H1 (cell line): ENCODE results near the gene MLEC. TPM values are rescaled to one million over a fixed set of nuclear protein-coding genes. Genes with fewer than 3 reads are reported as not detected.

Source experiments
- CTCF ChIA-PET: fragments of 300-600 bp; sonication (Branson Sonifier 250); formaldehyde crosslinking; loops from one replicate; lab custom pipeline; 2021; ENCODE audit not compliant: partially characterized antibody; lab: Charles Lee
- POLR2A ChIA-PET: fragments of 300-600 bp; sonication (Branson Sonifier 250); formaldehyde crosslinking; loops from one replicate; lab custom pipeline; 2021; ENCODE audit warnings: inconsistent platforms; ENCODE audit not compliant: partially characterized antibody; lab: Charles Lee
- DNase-seq, 2 experiments: peaks; one replicate each; pipeline versions ENCODE4 v3.0.0 to v3.0.0-alpha.2; 2010 to 2022; ENCODE audit warnings: low spot score in 2 of 2, low read depth in 1 of 2, mixed read lengths in 1 of 2
- FAIRE-seq: peaks from 2 replicates; lab custom pipeline; 2011; peaks lifted over from hg19 to GRCh38; lab: Jason Lieb, UNC
- H2AFZ ChIP-seq: 2 replicates; pipeline ENCODE4 v1.8.1; 2012; ENCODE audit warnings: low read length, inconsistent platforms
- H2AK5ac ChIP-seq: 2 replicates; pipeline ENCODE4 v1.6.1; 2013; ENCODE audit warnings: low read depth, low read length
- H2BK120ac ChIP-seq: replicated peaks from 2 replicates; pipeline ENCODE3; 2013; ENCODE audit warnings: low read depth, low read length, inconsistent platforms
- H2BK12ac ChIP-seq: 2 replicates; pipeline ENCODE4 v1.6.1; 2013; ENCODE audit warnings: low read depth, low read length
- H2BK15ac ChIP-seq: 2 replicates; pipeline ENCODE4 v1.6.1; 2013; ENCODE audit warnings: low read length
- H2BK20ac ChIP-seq: 2 replicates; pipeline ENCODE4 v1.6.1; 2013; ENCODE audit warnings: low read length
- H2BK5ac ChIP-seq: 2 replicates; pipeline ENCODE4 v1.6.1; 2013; ENCODE audit warnings: low read depth, low read length
- H3K14ac ChIP-seq: 2 replicates; pipeline ENCODE4 v1.6.1; 2013; ENCODE audit warnings: inconsistent platforms; ENCODE audit not compliant: insufficient read length
- H3K18ac ChIP-seq: 2 replicates; pipeline ENCODE4 v1.6.1; 2013; ENCODE audit warnings: low read length; ENCODE audit errors: extremely low read depth
- H3K23ac ChIP-seq: 2 replicates; pipeline ENCODE4 v1.6.1; 2013; ENCODE audit warnings: inconsistent platforms; ENCODE audit not compliant: insufficient read length
- H3K23me2 ChIP-seq: 2 replicates; pipeline ENCODE4 v1.6.1; 2013; ENCODE audit warnings: low read depth, low read length
- H3K27ac ChIP-seq: 2 replicates; pipeline ENCODE4 v1.6.1; 2011; ENCODE audit warnings: low read depth, low read length, inconsistent platforms
- H3K27me3 ChIP-seq, 4 experiments: replicated peaks in 1 of 4; 1 replicate in 1 of 4; 2 replicates in 3 of 4; pipeline versions ENCODE4 v1.6.1 to v1.8.1; 2011 to 2013; ENCODE audit warnings: low read length in 3 of 4, mild to moderate bottlenecking in 3 of 4, inconsistent platforms in 2 of 4, mixed read lengths in 2 of 4, moderate library complexity in 1 of 4; ENCODE audit not compliant: control insufficient read depth in 3 of 4, insufficient read depth in 3 of 4; ENCODE audit errors: extremely low read depth in 1 of 4
- H3K36me3 ChIP-seq, 4 experiments: 2 replicates each; pipeline versions ENCODE4 v1.6.1 to v1.8.1; 2011 to 2013; ENCODE audit warnings: mild to moderate bottlenecking in 4 of 4, low read length in 3 of 4, moderate library complexity in 2 of 4, control low read depth in 1 of 4, inconsistent platforms in 1 of 4; ENCODE audit not compliant: insufficient read depth in 4 of 4, control insufficient read depth in 2 of 4
- H3K4ac ChIP-seq: replicated peaks from 2 replicates; pipeline ENCODE3; 2013; ENCODE audit warnings: low read length, low read depth, mixed read lengths, inconsistent platforms; ENCODE audit not compliant: insufficient read length
- H3K4me1 ChIP-seq, 4 experiments: replicated peaks in 1 of 4; 1 replicate in 1 of 4; 2 replicates in 3 of 4; pipeline versions ENCODE4 v1.6.1 to v1.8.1; 2011 to 2013; ENCODE audit warnings: low read length in 3 of 4, inconsistent platforms in 2 of 4, mixed read lengths in 1 of 4; ENCODE audit not compliant: insufficient read depth in 4 of 4, control insufficient read depth in 3 of 4
- H3K4me2 ChIP-seq, 2 experiments: 2 replicates each; pipeline versions ENCODE4 v1.6.1 to v1.8.1; 2011 to 2013; ENCODE audit warnings: low read depth in 2 of 2, low read length in 2 of 2, control low read depth in 1 of 2, inconsistent platforms in 1 of 2, mild to moderate bottlenecking in 1 of 2; ENCODE audit not compliant: insufficient read depth in 1 of 2
- H3K4me3 ChIP-seq, 4 experiments: fragments of 200-600, 300-600 bp in 1 of 4; sonication (generic), shearing (Covaris generic), sonication (Bioruptor Twin) in 1 of 4; 2 replicates each; pipeline versions ENCODE4 v1.5.1 to v1.8.1; 2011 to 2016; ENCODE audit warnings: low read length in 4 of 4, low read depth in 3 of 4, control low read depth in 2 of 4, inconsistent platforms in 2 of 4, mild to moderate bottlenecking in 2 of 4, mixed read lengths in 1 of 4, moderate library complexity in 1 of 4; ENCODE audit not compliant: insufficient read depth in 2 of 4; ENCODE audit errors: extremely low read depth in 1 of 4
- H3K56ac ChIP-seq: replicated peaks from 2 replicates; pipeline ENCODE3; 2013; ENCODE audit warnings: low read depth, mild to moderate bottlenecking, mixed read lengths, low read length, inconsistent platforms; ENCODE audit not compliant: insufficient read length
- H3K79me1 ChIP-seq: 2 replicates; pipeline ENCODE4 v1.6.1; 2013; ENCODE audit warnings: low read depth, low read length, control low read depth
- H3K79me2 ChIP-seq, 2 experiments: 2 replicates each; pipeline versions ENCODE4 v1.6.1 to v1.8.1; 2012 to 2013; ENCODE audit warnings: low read length in 2 of 2, mild to moderate bottlenecking in 2 of 2, inconsistent platforms in 1 of 2; ENCODE audit not compliant: insufficient read depth in 2 of 2, control insufficient read depth in 1 of 2
- H3K9ac ChIP-seq, 4 experiments: replicated peaks in 1 of 4; 1 replicate in 1 of 4; 2 replicates in 3 of 4; pipeline versions ENCODE4 v1.6.1 to v1.8.1; 2011 to 2013; ENCODE audit warnings: low read depth in 3 of 4, low read length in 3 of 4, control low read depth in 2 of 4, mild to moderate bottlenecking in 2 of 4, moderate library complexity in 2 of 4, inconsistent platforms in 1 of 4; ENCODE audit errors: extremely low read depth in 1 of 4
- H3K9me3 ChIP-seq, 2 experiments: 2 replicates each; pipeline versions ENCODE4 v1.6.1 to v1.8.1; 2012 to 2013; ENCODE audit warnings: mild to moderate bottlenecking in 2 of 2, moderate library complexity in 2 of 2, control low read depth in 1 of 2, inconsistent platforms in 1 of 2, low read depth in 1 of 2, low read length in 1 of 2, mixed read lengths in 1 of 2; ENCODE audit not compliant: insufficient read depth in 2 of 2
- H4K20me1 ChIP-seq, 2 experiments: replicated peaks in 1 of 2; 2 replicates each; pipeline versions ENCODE3 to v1.8.1; 2011 to 2013; ENCODE audit warnings: inconsistent platforms in 2 of 2, low read length in 2 of 2, mild to moderate bottlenecking in 1 of 2; ENCODE audit not compliant: insufficient read depth in 2 of 2, control insufficient read depth in 1 of 2
- H4K5ac ChIP-seq: 2 replicates; pipeline ENCODE4 v1.6.1; 2013; ENCODE audit warnings: low read length, low read depth, mixed read lengths, inconsistent platforms; ENCODE audit not compliant: insufficient read length
- H4K8ac ChIP-seq: 2 replicates; pipeline ENCODE4 v1.8.0; 2013; ENCODE audit warnings: mild to moderate bottlenecking, moderate library complexity, low read length, inconsistent platforms; ENCODE audit not compliant: insufficient read depth; ENCODE audit errors: extremely low read depth
- H4K91ac ChIP-seq: replicated peaks from 2 replicates; pipeline ENCODE3; 2013; ENCODE audit warnings: low read length, mixed read lengths, inconsistent platforms; ENCODE audit not compliant: insufficient read length
- BCL11A ChIP-seq, 2 experiments: IDR thresholded peaks; one replicate each; pipeline ENCODE4 v1.6.1; 2011; ENCODE audit warnings: low read depth in 2 of 2, low read length in 2 of 2, mild to moderate bottlenecking in 2 of 2
- BRCA1 ChIP-seq: IDR thresholded peaks from 2 replicates; pipeline ENCODE4 v1.6.1; 2012; ENCODE audit warnings: low read depth, low read length, improper control_type of control experiment
- CBX5 ChIP-seq: fragments of 300-800, 300-1000 bp; sonication (generic); IDR thresholded peaks from 2 replicates; pipeline ENCODE4 v1.7.1; 2016; ENCODE audit warnings: antibody characterized with exemption, low read length, low read depth
- CREB1 ChIP-seq: IDR thresholded peaks from 2 replicates; pipeline ENCODE4 v1.6.1; 2012; ENCODE audit warnings: inconsistent platforms
- FOSL1 ChIP-seq: IDR thresholded peaks from 2 replicates; pipeline ENCODE4 v1.6.1; 2011; ENCODE audit warnings: mild to moderate bottlenecking, low read depth, low read length, moderate library complexity; ENCODE audit not compliant: insufficient read depth
- JUN ChIP-seq: IDR thresholded peaks from 2 replicates; pipeline ENCODE4 v1.6.1; 2011; ENCODE audit warnings: low read depth, mild to moderate bottlenecking, improper control_type of control experiment, low read length
- PHF8 ChIP-seq: fragments of 200-600 bp; sonication (generic); conservative IDR thresholded peaks from 2 replicates; pipeline ENCODE4 v1.7.1; 2012; ENCODE audit warnings: low read depth, mild to moderate bottlenecking, inconsistent platforms, low read length, moderate library complexity
- RXRA ChIP-seq: IDR thresholded peaks from 2 replicates; pipeline ENCODE4 v1.6.1; 2011; ENCODE audit warnings: low read depth, mild to moderate bottlenecking, low read length, moderate library complexity; ENCODE audit not compliant: insufficient read depth
- SIN3A ChIP-seq, 2 experiments: IDR thresholded peaks in 1 of 2; conservative IDR thresholded peaks in 1 of 2; 2 replicates each; pipeline ENCODE4 v1.6.1; 2011 to 2012; ENCODE audit warnings: low read length in 2 of 2, improper control_type of control experiment in 1 of 2, low read depth in 1 of 2, mild to moderate bottlenecking in 1 of 2
- SIX5 ChIP-seq: IDR thresholded peaks from 2 replicates; pipeline ENCODE4 v1.6.1; 2011; ENCODE audit warnings: mild to moderate bottlenecking, low read depth, low read length
- SP2 ChIP-seq: IDR thresholded peaks from 2 replicates; pipeline ENCODE4 v1.6.1; 2012; ENCODE audit warnings: mild to moderate bottlenecking, low read length, inconsistent platforms
- SRF ChIP-seq: IDR thresholded peaks from 2 replicates; pipeline ENCODE4 v1.6.1; 2011; ENCODE audit warnings: mild to moderate bottlenecking, low read depth, low read length, moderate library complexity
- TBP ChIP-seq: IDR thresholded peaks from 2 replicates; pipeline ENCODE4 v1.6.1; 2011; ENCODE audit warnings: low read depth, low read length, improper control_type of control experiment
- WGBS, 2 experiments: shearing (Covaris generic) in 1 of 2; methylation state at CpG; one replicate each; pipeline versions ENCODE4 v1.1.6 to v1.1.7; 2013 to 2015; ENCODE audit warnings: low lambda C conversion rate in 2 of 2, mixed read lengths in 2 of 2, inconsistent platforms in 1 of 2, low coverage in 1 of 2, missing lambda C conversion rate in 1 of 2; ENCODE audit not compliant: insufficient replicate concordance in 2 of 2, insufficient coverage in 1 of 2, insufficient read length in 1 of 2; ENCODE audit errors: extremely low coverage in 1 of 2, missing lambda C conversion rate in 1 of 2; 5-methylcytosine and 5-hydroxymethylcytosine counted together
- polyA plus RNA-seq, 7 experiments: library from polyadenylated mRNA; depleted of rRNA in 3 of 7; stranded (reverse) in 5 of 7; unstranded in 2 of 7; fragments of >200 nt in 5 of 7; fragments of 200-250 nt in 2 of 7; gene quantifications; 1 replicate in 5 of 7; 2 replicates in 1 of 7; 4 replicates in 1 of 7; pipeline versions ENCODE4 v1.2.1 to v1.2.3, GENCODE V29; 2011 to 2013; ENCODE audit warnings: missing spikeins in 2 of 7, mixed read lengths in 2 of 7
- total RNA-seq: library from RNA; stranded (reverse); fragmentation: NEBNext Ultra II Directional; extraction: Animal tissue kit (Norgen Biotek cat#: 25700); gene quantifications from 2 replicates; pipeline ENCODE4 v1.2.1, GENCODE V29; 2021

The MLEC gene
- total and polyA plus RNA-seq, 2 of the 8 experiments (the other 6 are each of a cell fraction or from before 2014, with no cell fraction given): 37.1 to 260 TPM

DNA sequence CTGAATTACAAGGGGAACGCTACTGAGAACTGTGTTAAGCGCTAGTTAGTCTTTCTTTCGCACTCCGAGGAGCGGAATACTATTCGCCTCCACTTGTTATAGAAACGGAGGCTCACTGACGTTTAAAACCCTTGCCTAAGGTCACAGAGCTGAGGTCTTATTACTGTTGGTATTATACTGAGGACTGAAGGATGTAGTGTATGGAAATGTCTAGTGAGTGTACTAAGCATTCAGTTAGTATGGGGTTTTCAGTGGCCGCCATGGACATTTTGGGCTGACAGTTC, 39.5 kb downstream of the MLEC start:
- no peak overlapping the region for H3K9ac ChIP-seq
- peak overlapping the region; percentile 48 to 70 (median 62); a peak in 3 of 8 replicates for H3K4me3 ChIP-seq
- H2BK20ac ChIP-seq: no peak overlapping the region
- H4K5ac ChIP-seq: no peak overlapping the region
- H3K27ac ChIP-seq: no peak overlapping the region
- H3K79me1 ChIP-seq: no peaks in the 10 kb centered on the region
- H3K23me2 ChIP-seq: peaks cover 4% of the 10 kb centered on the region; the same call in 1 of the 2 replicates
- no peak overlapping the region for H2BK120ac ChIP-seq
- peaks cover 9 to 20% (median 15%) of the 10 kb centered on the region in 4 experiments for H3K36me3 ChIP-seq
- H3K4me2 ChIP-seq: peak overlapping the region; percentile 77 to 81; a peak in 2 of 4 replicates
- H3K4ac ChIP-seq: no peak overlapping the region
- ChIA-PET CTCF (no interaction called here), POLR2A (interaction anchor here (0.7 kb wide), 1 partner anchor 9 kb away, joined by 3 read pairs; no protein-coding TSS in a partner anchor)
- no peak overlapping the region for H3K18ac ChIP-seq
- peaks cover 0 to 5% (median 4%) of the 10 kb centered on the region in 4 experiments; a peak in 4 of 7 replicates for H3K4me1 ChIP-seq
- no peak for TF ChIP-seq TBP
- no peak for TF ChIP-seq FOSL1
- TF ChIP-seq BRCA1: no peak
- no peak for TF ChIP-seq SRF
- no peak for TF ChIP-seq JUN
- TF ChIP-seq BCL11A (IDR thresholded peaks at IDR 0.05; ENCODE audit: low read depth in 2 of 2, low read length in 2 of 2): no peak
- no peak for TF ChIP-seq SIX5
- no peak for TF ChIP-seq CBX5
- TF ChIP-seq RXRA: no peak
- TF ChIP-seq SP2: no peak
- TF ChIP-seq PHF8: no peak
- no peak for TF ChIP-seq SIN3A (conservative IDR thresholded peaks at IDR 0.05 in 1 of 2, IDR thresholded peaks at IDR 0.05 in 1 of 2; ENCODE audit: low read depth in 1 of 2, low read length in 2 of 2)
- no peak for TF ChIP-seq CREB1
- H2BK15ac ChIP-seq: no peak overlapping the region
- H2AK5ac ChIP-seq: no peak overlapping the region
- no peak overlapping the region for H2BK12ac ChIP-seq
- DNase-seq: no peak
- 93% methylated on average over 9 of the region's 9 CpGs; no CpG with 5 or more reads in 1 of the 2 experiments for WGBS, 2 experiments
- H3K23ac ChIP-seq: no peak overlapping the region
- no peaks in the 10 kb centered on the region for H3K9me3 ChIP-seq
- peaks cover 0 to 4% of the 10 kb centered on the region in 2 experiments for H4K20me1 ChIP-seq
- no peak overlapping the region for H2BK5ac ChIP-seq
- no peak overlapping the region for H4K91ac ChIP-seq
- FAIRE-seq: no peak
- H3K14ac ChIP-seq: no peak overlapping the region
- H3K56ac ChIP-seq: no peak overlapping the region
- H4K8ac ChIP-seq: no peak overlapping the region
- peaks cover 0 to 4% (median 1%) of the 10 kb centered on the region in 4 experiments; a peak in 3 of 7 replicates for H3K27me3 ChIP-seq
- H2AFZ ChIP-seq: peak overlapping the region; percentile 60; the same call in 1 of the 2 replicates
- no peaks in the 10 kb centered on the region for H3K79me2 ChIP-seq
